Esophagus squamous epithelium (tissue), 4 donors: ENCODE data around the gene NECTIN2.

Experiments used
- POLR2A ChIP-seq, 4 donors: fragments of 450-650 bp; IDR thresholded peaks; one replicate each; pipeline ENCODE4 v1.6.1; 2017; ENCODE audit warnings: antibody characterized with exemption in 4 of 4, mild to moderate bottlenecking in 4 of 4, moderate library complexity in 3 of 4
- TF ChIP-seq, protein P1 (sequence below), 6 experiments: fragments of 450-650 bp in 4 of 6; fragments of 200-600 bp in 2 of 6; sonication (generic) in 2 of 6; IDR thresholded peaks; one replicate each; pipeline ENCODE4 v1.5.1; 2016 to 2019; ENCODE audit warnings: antibody characterized with exemption in 6 of 6, mild to moderate bottlenecking in 4 of 6, moderate library complexity in 4 of 6

GRCh38 chr19:44869733-44870470, 23.8 kb downstream of the NECTIN2 start:
- TF ChIP-seq, protein P1, sequence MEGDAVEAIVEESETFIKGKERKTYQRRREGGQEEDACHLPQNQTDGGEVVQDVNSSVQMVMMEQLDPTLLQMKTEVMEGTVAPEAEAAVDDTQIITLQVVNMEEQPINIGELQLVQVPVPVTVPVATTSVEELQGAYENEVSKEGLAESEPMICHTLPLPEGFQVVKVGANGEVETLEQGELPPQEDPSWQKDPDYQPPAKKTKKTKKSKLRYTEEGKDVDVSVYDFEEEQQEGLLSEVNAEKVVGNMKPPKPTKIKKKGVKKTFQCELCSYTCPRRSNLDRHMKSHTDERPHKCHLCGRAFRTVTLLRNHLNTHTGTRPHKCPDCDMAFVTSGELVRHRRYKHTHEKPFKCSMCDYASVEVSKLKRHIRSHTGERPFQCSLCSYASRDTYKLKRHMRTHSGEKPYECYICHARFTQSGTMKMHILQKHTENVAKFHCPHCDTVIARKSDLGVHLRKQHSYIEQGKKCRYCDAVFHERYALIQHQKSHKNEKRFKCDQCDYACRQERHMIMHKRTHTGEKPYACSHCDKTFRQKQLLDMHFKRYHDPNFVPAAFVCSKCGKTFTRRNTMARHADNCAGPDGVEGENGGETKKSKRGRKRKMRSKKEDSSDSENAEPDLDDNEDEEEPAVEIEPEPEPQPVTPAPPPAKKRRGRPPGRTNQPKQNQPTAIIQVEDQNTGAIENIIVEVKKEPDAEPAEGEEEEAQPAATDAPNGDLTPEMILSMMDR (IDR thresholded peaks at IDR 0.05), result no peak
- no peak for TF ChIP-seq POLR2A (IDR thresholded peaks at IDR 0.05)
